HFFc6 (cell line): ENCODE data around the gene FAM171A1. TPM values are rescaled to one million over a fixed set of nuclear protein-coding genes. Genes with fewer than 3 reads are reported as not detected.
"Not testable (repeated sequence)": the region's sequence is repeated elsewhere in the genome, so short reads cannot be mapped to it uniquely, and the experiment has no call there.

Experiments used
- DNase-seq: peaks from one replicate; pipeline ENCODE4 v3.0.0-alpha.2; 2018
- H3K27ac Mint-ChIP-seq: 2 replicates; pipeline ENCODE4 v1.8.0; 2020; ENCODE audit warnings: mild to moderate bottlenecking, mixed read lengths
- H3K27me3 Mint-ChIP-seq: 2 replicates; pipeline ENCODE4 v1.8.0; 2021; ENCODE audit warnings: mild to moderate bottlenecking, moderate library complexity, mixed read lengths; ENCODE audit not compliant: insufficient read depth
- H3K36me3 Mint-ChIP-seq: 2 replicates; pipeline ENCODE4 v1.8.0; 2021; ENCODE audit warnings: low read depth, mixed read lengths
- H3K4me1 Mint-ChIP-seq: 2 replicates; pipeline ENCODE4 v1.8.0; 2020; ENCODE audit warnings: low read depth, mixed read lengths
- H3K4me3 Mint-ChIP-seq: 2 replicates; pipeline ENCODE4 v1.8.0; 2020; ENCODE audit warnings: mild to moderate bottlenecking, moderate library complexity, mixed read lengths
- H3K9me3 Mint-ChIP-seq: 2 replicates; pipeline ENCODE4 v1.8.0; 2020; ENCODE audit warnings: mild to moderate bottlenecking, mixed read lengths
- CTCF ChIP-seq: fragments of 200-600 bp; sonication (generic); IDR thresholded peaks from 2 replicates; pipeline ENCODE4 v1.5.0; 2021; ENCODE audit warnings: antibody characterized with exemption, mild to moderate bottlenecking
- total RNA-seq, 6 experiments: library from RNA; stranded (reverse); fragmentation: NEBNext Ultra II Directional; extraction: Animal tissue kit (Norgen Biotek cat#: 25700); gene quantifications; 2 replicates in 1 of 6; 3 replicates in 5 of 6; pipeline ENCODE4 v1.2.3, GENCODE V29; 2021

Gene FAM171A1
- total RNA-seq, 6 experiments from 2014 or later: 33.4 to 60.7 (median 48.6) TPM

DNA sequence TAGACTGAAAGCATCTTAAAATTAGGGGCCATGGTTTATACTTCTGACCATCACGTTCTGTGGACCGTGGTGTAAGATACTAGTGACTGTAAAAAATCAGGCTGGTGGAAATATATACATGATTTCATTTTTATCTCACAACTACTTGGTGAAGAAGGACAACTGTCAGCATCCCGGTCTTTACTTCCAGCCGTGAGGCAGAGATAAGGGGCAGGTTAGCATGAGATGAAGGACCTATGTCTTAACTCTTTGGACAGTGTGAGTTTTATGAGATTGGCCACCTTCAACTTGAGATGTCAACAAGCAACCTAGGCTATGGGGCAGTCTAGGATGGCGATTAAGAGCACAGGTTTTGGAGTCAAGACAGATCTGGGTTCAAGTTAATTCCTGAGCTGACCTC is 37.5 kb upstream of the FAM171A1 start:
- no peaks in the 10 kb centered on the region for H3K36me3 Mint-ChIP-seq
- peaks cover 35% of the 10 kb centered on the region for H3K27me3 Mint-ChIP-seq
- H3K4me3 Mint-ChIP-seq: no peak overlapping the region
- no peak for DNase-seq
- no peak for TF ChIP-seq CTCF
- no peak overlapping the region for H3K27ac Mint-ChIP-seq
- H3K9me3 Mint-ChIP-seq: peaks cover 11% of the 10 kb centered on the region; the same call in 1 of the 2 replicates
- H3K4me1 Mint-ChIP-seq: no peaks in the 10 kb centered on the region

GRCh38 chr10:15405319-15405718 is 34.2 kb upstream of the FAM171A1 start:
- Mint-ChIP-seq H3K9me3 (peaks cover 14% of the 10 kb centered on the region; the same call in 1 of the 2 replicates), H3K4me3 (no peak overlapping the region), H3K4me1 (no peaks in the 10 kb centered on the region), H3K36me3 (no peaks in the 10 kb centered on the region), H3K27ac (no peak overlapping the region), H3K27me3 (peaks cover 26% of the 10 kb centered on the region)
- no peak for DNase-seq
- TF ChIP-seq CTCF: no peak

DNA sequence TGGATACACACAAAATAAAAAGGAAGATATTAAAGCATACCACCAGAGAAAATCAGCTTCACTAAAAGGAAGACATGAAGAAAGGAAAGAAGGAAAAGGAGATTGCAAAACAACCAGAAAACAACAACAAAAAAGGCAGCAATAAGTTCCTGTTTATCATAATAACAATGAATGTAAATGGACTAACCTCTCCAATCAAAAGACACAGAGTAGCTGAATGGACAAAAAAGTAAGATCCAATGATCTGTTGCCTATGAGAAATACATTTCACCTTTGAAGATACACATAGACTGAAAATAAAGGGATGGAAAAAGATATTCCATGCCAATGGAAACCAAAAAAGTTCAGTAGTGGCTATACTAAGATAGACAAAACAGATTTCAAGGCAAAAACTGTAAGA is 30.3 kb upstream of the FAM171A1 start:
- no peaks in the 10 kb centered on the region for H3K4me1 Mint-ChIP-seq
- peaks cover 14% of the 10 kb centered on the region; the same call in 1 of the 2 replicates for H3K9me3 Mint-ChIP-seq
- no peak overlapping the region for H3K4me3 Mint-ChIP-seq
- no peak for TF ChIP-seq CTCF
- DNase-seq: no peak
- H3K27ac Mint-ChIP-seq: no peak overlapping the region
- H3K27me3 Mint-ChIP-seq: peaks cover 14% of the 10 kb centered on the region
- no peaks in the 10 kb centered on the region for H3K36me3 Mint-ChIP-seq

- H3K27ac Mint-ChIP-seq, DNase-seq, H3K4me3 Mint-ChIP-seq, H3K4me1 Mint-ChIP-seq, H3K36me3 Mint-ChIP-seq: not testable (repeated sequence)
- peaks cover 14% of the 10 kb centered on the region; the same call in 1 of the 2 replicates for H3K9me3 Mint-ChIP-seq
- H3K27me3 Mint-ChIP-seq: peaks cover 13% of the 10 kb centered on the region
Measured at GRCh38 chr10:15400461-15400860, 29.4 kb upstream of the FAM171A1 start.

- Mint-ChIP-seq H3K4me1 (no peaks in the 10 kb centered on the region), H3K27ac (no peak overlapping the region), H3K27me3 (peaks cover 4% of the 10 kb centered on the region), H3K4me3 (no peak overlapping the region), H3K9me3 (peaks cover 9% of the 10 kb centered on the region; the same call in 1 of the 2 replicates), H3K36me3 (no peaks in the 10 kb centered on the region)
- no peak for DNase-seq
- no peak for TF ChIP-seq CTCF
Measured at GRCh38 chr10:15399060-15399661, 28.1 kb upstream of the FAM171A1 start.

DNA sequence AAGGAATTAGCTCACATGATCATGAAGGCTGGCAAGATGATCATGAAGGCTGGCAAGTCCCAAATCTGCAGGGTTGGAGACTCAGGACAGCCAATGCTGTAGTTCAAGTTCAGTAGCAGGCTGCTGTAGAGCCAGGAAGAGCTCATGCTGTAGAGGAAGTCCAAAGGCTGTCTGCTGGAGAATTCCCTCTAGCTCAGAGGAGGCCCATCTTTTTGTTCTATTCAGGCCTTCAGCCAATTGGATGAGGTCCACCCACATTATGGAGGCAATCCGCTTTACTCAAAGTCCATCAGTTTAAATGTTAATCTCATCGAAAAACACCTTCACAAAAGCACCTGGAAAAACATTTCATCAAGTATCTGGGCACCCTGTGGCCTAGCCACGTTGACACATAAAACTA is 24.8 kb upstream of the FAM171A1 start:
- no peak for DNase-seq
- Mint-ChIP-seq H3K4me3 (no peak overlapping the region), H3K36me3 (no peaks in the 10 kb centered on the region), H3K27me3 (peaks cover 13% of the 10 kb centered on the region), H3K27ac (no peak overlapping the region), H3K9me3 (no peaks in the 10 kb centered on the region), H3K4me1 (no peaks in the 10 kb centered on the region)
- no peak for TF ChIP-seq CTCF
